MM.1S (cell line): Measurements from ENCODE around the gene PRRG1.

ENCODE experiments used
- DNase-seq: peaks from one replicate; pipeline ENCODE4 v3.0.0-alpha.2; 2015
- H2AFZ ChIP-seq: fragments of 300-600 bp; sonication (generic); 2 replicates; pipeline ENCODE4 v1.6.0; 2016; ENCODE audit warnings: antibody characterized with exemption, low read length
- H3F3A ChIP-seq: fragments of 300-600 bp; sonication (generic); 2 replicates; pipeline ENCODE4 v1.6.1; 2016; ENCODE audit warnings: mild to moderate bottlenecking, antibody characterized with exemption, low read length, moderate library complexity, mixed read lengths; ENCODE audit not compliant: insufficient read depth
- H3K27ac ChIP-seq: fragments of 300-600 bp; sonication (generic); 2 replicates; pipeline ENCODE4 v1.5.1; 2016; ENCODE audit warnings: mild to moderate bottlenecking, low read length
- H3K27me3 ChIP-seq: fragments of 300-600 bp; sonication (generic); replicated peaks from 2 replicates; pipeline ENCODE4 v1.6.0; 2016; ENCODE audit warnings: low read length; ENCODE audit not compliant: insufficient read depth
- H3K36me3 ChIP-seq: fragments of 300-600 bp; sonication (generic); replicated peaks from 2 replicates; pipeline ENCODE4 v1.6.1; 2016; ENCODE audit warnings: mild to moderate bottlenecking, low read length, mixed read lengths; ENCODE audit not compliant: insufficient read depth
- H3K4me1 ChIP-seq: fragments of 300-600 bp; sonication (generic); 2 replicates; pipeline ENCODE4 v1.6.1; 2016; ENCODE audit warnings: low read length, mixed read lengths
- H3K4me2 ChIP-seq: fragments of 300-600 bp; sonication (generic); 2 replicates; pipeline ENCODE4 v1.6.0; 2016; ENCODE audit warnings: low read depth, low read length
- H3K4me3 ChIP-seq: fragments of 300-600 bp; sonication (generic); 2 replicates; pipeline ENCODE4 v1.5.1; 2016; ENCODE audit warnings: low read length, mixed read lengths
- H3K79me2 ChIP-seq: fragments of 300-600 bp; sonication (generic); 2 replicates; pipeline ENCODE4 v1.6.1; 2016; ENCODE audit warnings: mixed run types, low read length, mixed read lengths
- H3K9ac ChIP-seq: fragments of 300-600 bp; sonication (generic); 2 replicates; pipeline ENCODE4 v1.6.1; 2016; ENCODE audit warnings: low read length, mixed read lengths
- H3K9me2 ChIP-seq: fragments of 300-600 bp; sonication (generic); replicated peaks from 2 replicates; pipeline ENCODE4 v1.6.1; 2016; ENCODE audit warnings: mild to moderate bottlenecking, low read length, mixed read lengths; ENCODE audit not compliant: insufficient read depth
- H3K9me3 ChIP-seq: fragments of 300-600 bp; sonication (generic); replicated peaks from 2 replicates; pipeline ENCODE4 v1.6.1; 2016; ENCODE audit warnings: mild to moderate bottlenecking, low read length, mixed read lengths; ENCODE audit not compliant: insufficient read depth
- H4K20me1 ChIP-seq: fragments of 300-600 bp; sonication (generic); 2 replicates; pipeline ENCODE4 v1.6.1; 2016; ENCODE audit warnings: mild to moderate bottlenecking, low read length, moderate library complexity, mixed read lengths; ENCODE audit not compliant: insufficient read depth
- CTCF ChIP-seq: fragments of 300-600 bp; sonication (generic); IDR thresholded peaks from 2 replicates; pipeline ENCODE4 v1.5.1; 2016; ENCODE audit warnings: antibody characterized with exemption, low read length, mixed read lengths
- EZH2 ChIP-seq: fragments of 300-600 bp; sonication (generic); optimal IDR thresholded peaks from 2 replicates; pipeline ENCODE3; 2017; ENCODE audit warnings: low read depth, mild to moderate bottlenecking, antibody characterized with exemption, low read length, mixed read lengths
- EZH2phosphoT487 ChIP-seq: fragments of 300-600 bp; sonication (generic); IDR thresholded peaks from 2 replicates; pipeline ENCODE4 v1.6.1; 2018; ENCODE audit warnings: antibody characterized with exemption, low read length

The PRRG1 gene

GRCh38 chrX:37364666-37365065 lies 15.5 kb downstream of the PRRG1 start:
- Histone ChIP-seq H3K9me2 (no peaks in the 10 kb centered on the region), H3K36me3 (no peaks in the 10 kb centered on the region), H3K9me3 (no peaks in the 10 kb centered on the region), H3K27ac (no peak overlapping the region), H3K79me2 (no peaks in the 10 kb centered on the region), H3K4me1 (no peaks in the 10 kb centered on the region), H3K4me2 (no peak overlapping the region), H4K20me1 (no peaks in the 10 kb centered on the region), H3K4me3 (no peak overlapping the region), H3K27me3 (no peaks in the 10 kb centered on the region), H3K9ac (no peak overlapping the region), H3F3A (no peaks in the 10 kb centered on the region), H2AFZ (no peak overlapping the region)
- no peak for DNase-seq
- no peak for TF ChIP-seq CTCF
- no peak for TF ChIP-seq EZH2

GRCh38 chrX:37367946-37368345 lies 18.8 kb downstream of the PRRG1 start:
- TF ChIP-seq CTCF (no peak), EZH2phosphoT487 (no peak), EZH2 (no peak)
- no peak overlapping the region for H2AFZ ChIP-seq
- no peak overlapping the region for H3K9ac ChIP-seq
- H4K20me1 ChIP-seq = no peaks in the 10 kb centered on the region
- H3K27ac ChIP-seq = no peak overlapping the region
- no peaks in the 10 kb centered on the region for H3K9me3 ChIP-seq
- H3K79me2 ChIP-seq = no peaks in the 10 kb centered on the region
- DNase-seq = no peak
- no peaks in the 10 kb centered on the region for H3K9me2 ChIP-seq
- H3K36me3 ChIP-seq = no peaks in the 10 kb centered on the region
- H3K4me1 ChIP-seq = no peaks in the 10 kb centered on the region
- no peak overlapping the region for H3K4me3 ChIP-seq
- H3F3A ChIP-seq = no peaks in the 10 kb centered on the region
- H3K27me3 ChIP-seq = no peaks in the 10 kb centered on the region
- H3K4me2 ChIP-seq = no peak overlapping the region

- H2AFZ ChIP-seq = no peak overlapping the region
- no peaks in the 10 kb centered on the region for H3F3A ChIP-seq
- no peak overlapping the region for H3K4me2 ChIP-seq
- H3K4me1 ChIP-seq = no peaks in the 10 kb centered on the region
- no peak overlapping the region for H3K9ac ChIP-seq
- no peaks in the 10 kb centered on the region for H3K79me2 ChIP-seq
- no peaks in the 10 kb centered on the region for H4K20me1 ChIP-seq
- no peaks in the 10 kb centered on the region for H3K9me3 ChIP-seq
- no peak for DNase-seq
- H3K9me2 ChIP-seq = no peaks in the 10 kb centered on the region
- no peaks in the 10 kb centered on the region for H3K27me3 ChIP-seq
- H3K36me3 ChIP-seq = no peaks in the 10 kb centered on the region
- TF ChIP-seq EZH2phosphoT487 (no peak), EZH2 (no peak), CTCF (no peak)
- no peak overlapping the region for H3K27ac ChIP-seq
- H3K4me3 ChIP-seq = no peak overlapping the region
Measured at GRCh38 chrX:37370499-37371141, 21.5 kb downstream of the PRRG1 start.
